IPS-15b (cell line): Measurements from ENCODE around the gene BMERB1.
"Not testable (repeated sequence)": the region's sequence is repeated elsewhere in the genome, so short reads cannot be mapped to it uniquely, and the experiment has no call there.

Source experiments
- H3K27me3 ChIP-seq: one replicate; pipeline ENCODE4 v1.6.1; 2013; ENCODE audit warnings: low read length; ENCODE audit not compliant: control insufficient read depth, insufficient read depth
- H3K36me3 ChIP-seq: one replicate; pipeline ENCODE4 v1.6.1; 2013; ENCODE audit warnings: low read length; ENCODE audit not compliant: control insufficient read depth, insufficient read depth
- H3K4me1 ChIP-seq: one replicate; pipeline ENCODE4 v1.6.1; 2013; ENCODE audit warnings: mild to moderate bottlenecking, low read length; ENCODE audit not compliant: control insufficient read depth, insufficient read depth
- H3K4me3 ChIP-seq: one replicate; pipeline ENCODE4 v1.5.1; 2013; ENCODE audit warnings: low read depth, low read length
- H3K9ac ChIP-seq: one replicate; pipeline ENCODE4 v1.6.1; 2013; ENCODE audit warnings: low read depth, mild to moderate bottlenecking, low read length
- H3K9me3 ChIP-seq: one replicate; pipeline ENCODE4 v1.6.1; 2013; ENCODE audit warnings: mild to moderate bottlenecking, low read length; ENCODE audit not compliant: control insufficient read depth, insufficient read depth

The BMERB1 gene

DNA sequence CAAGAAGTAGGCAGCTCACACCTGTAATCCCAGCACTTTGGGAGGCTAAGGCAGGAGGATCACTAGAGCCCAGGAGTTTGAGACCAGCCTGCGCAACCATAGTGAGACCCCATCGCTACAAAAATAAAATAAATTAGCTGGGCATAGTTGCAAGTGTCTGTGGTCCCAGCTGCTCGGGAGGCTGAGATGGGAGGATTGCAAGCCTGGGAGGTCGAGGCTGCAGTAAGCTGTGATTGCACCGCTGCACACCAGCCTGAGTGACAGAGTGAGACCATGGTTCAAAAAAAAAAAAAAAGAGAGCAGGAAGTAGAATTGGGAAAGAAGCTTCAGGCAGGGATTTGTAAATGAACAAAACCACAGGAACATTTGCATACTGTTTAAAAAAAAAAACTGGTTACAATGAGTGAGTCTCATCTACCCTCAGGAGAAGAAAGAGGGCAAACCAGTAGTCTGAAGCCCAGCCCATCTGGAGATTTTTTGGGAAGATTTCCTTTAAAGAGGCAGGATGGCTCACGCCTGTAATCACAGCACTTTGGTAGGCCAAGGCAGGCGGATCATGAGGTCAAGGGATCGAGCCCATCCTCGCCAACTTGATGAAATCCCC lies 30.9 kb upstream of the BMERB1 start:
- peaks cover 7% of the 10 kb centered on the region for H3K4me1 ChIP-seq
- H3K36me3 ChIP-seq: no peaks in the 10 kb centered on the region
- H3K9ac ChIP-seq: no peak overlapping the region
- no peaks in the 10 kb centered on the region for H3K9me3 ChIP-seq
- H3K27me3 ChIP-seq: no peaks in the 10 kb centered on the region
- H3K4me3 ChIP-seq: no peak overlapping the region

DNA sequence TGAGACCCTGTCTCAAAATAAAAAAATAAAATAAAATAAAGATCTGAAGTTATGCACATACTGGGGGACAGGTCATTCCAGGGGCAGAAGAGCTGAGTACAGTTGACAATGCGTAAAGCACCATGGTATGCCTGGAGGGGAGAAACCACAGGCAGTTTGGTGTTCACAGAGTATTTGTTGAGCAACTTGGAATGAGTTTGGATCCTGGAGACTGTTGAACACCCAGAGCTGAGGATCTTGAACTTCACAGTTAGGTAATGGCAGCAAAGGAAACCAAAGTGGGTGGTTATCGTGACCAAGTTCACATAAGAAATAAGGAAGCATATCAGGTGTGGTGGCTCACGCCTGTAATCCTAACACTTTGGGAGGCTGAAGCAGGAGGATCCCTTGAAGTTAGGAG lies 30.3 kb upstream of the BMERB1 start:
- not testable (repeated sequence) for H3K36me3 ChIP-seq, H3K9ac ChIP-seq, H3K27me3 ChIP-seq, H3K9me3 ChIP-seq, H3K4me3 ChIP-seq, H3K4me1 ChIP-seq

DNA sequence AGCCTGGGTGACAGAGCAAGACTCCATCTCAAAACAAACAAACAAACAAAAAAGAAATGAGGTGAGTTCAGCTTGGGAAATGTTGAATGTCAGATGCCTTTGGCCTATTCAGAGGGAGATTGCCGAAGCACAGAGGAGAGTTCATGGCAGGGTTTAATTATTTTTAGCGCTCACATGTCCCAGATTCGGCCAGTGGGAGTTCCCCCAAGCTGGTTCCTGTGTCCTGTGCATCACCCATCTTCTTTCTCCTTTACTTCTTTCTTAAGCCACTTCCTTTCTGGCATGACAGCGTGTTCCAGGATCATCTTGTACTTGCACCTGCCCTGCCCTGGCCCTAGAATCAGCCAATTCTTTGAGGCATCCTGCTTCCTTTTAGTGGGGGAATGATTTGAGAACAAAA lies 29.6 kb upstream of the BMERB1 start:
- Histone ChIP-seq H3K9me3 (no peaks in the 10 kb centered on the region), H3K9ac (no peak overlapping the region), H3K4me3 (no peak overlapping the region), H3K27me3 (no peaks in the 10 kb centered on the region), H3K4me1 (peaks cover 7% of the 10 kb centered on the region), H3K36me3 (no peaks in the 10 kb centered on the region)

DNA sequence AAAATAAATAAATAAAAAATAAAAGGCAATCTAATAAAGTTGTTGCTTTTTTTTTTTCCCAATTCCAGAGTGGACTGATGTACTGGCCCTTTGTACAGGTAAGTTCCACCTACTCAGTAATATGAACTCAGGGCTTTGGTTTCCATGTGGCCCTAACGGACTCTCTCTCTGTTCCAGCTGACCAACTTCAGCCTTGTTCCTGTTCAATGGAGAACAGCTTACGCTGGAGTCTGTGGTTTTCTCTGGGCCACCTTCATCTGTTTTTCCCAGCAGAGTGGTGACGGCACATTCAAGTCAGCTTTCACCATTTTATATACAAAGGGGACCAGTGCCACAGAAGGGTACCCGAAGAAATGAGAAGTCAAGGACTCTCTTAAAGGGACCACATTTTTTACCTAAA lies 26.6 kb upstream of the BMERB1 start:
- not testable (repeated sequence) for H3K27me3 ChIP-seq, H3K4me3 ChIP-seq

DNA sequence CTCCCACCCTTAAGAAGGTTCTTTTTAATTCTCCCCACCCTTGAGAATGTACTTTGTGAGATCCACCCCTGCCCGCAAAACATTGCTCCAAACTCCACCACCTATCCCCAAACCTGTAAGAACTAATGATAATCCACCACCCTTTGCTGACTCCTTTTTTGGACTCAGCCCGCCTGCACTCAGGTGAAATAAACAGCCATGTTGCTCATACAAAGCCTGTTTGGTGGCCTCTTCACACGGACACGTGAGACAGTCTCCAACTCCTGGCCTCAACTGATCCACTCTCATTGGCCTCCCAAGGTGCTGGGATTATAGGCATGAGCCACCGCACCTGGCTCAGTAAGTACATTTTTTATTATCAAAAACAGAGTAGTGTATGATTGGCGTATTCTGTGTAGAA lies 24.9 kb upstream of the BMERB1 start:
- not testable (repeated sequence) for H3K36me3 ChIP-seq, H3K9ac ChIP-seq, H3K4me1 ChIP-seq, H3K27me3 ChIP-seq, H3K9me3 ChIP-seq, H3K4me3 ChIP-seq

More for the DNA sequence above, 26.6 kb upstream of the BMERB1 start:
- H3K9me3 ChIP-seq, H3K36me3 ChIP-seq, H3K9ac ChIP-seq, H3K4me1 ChIP-seq: not testable (repeated sequence)

DNA sequence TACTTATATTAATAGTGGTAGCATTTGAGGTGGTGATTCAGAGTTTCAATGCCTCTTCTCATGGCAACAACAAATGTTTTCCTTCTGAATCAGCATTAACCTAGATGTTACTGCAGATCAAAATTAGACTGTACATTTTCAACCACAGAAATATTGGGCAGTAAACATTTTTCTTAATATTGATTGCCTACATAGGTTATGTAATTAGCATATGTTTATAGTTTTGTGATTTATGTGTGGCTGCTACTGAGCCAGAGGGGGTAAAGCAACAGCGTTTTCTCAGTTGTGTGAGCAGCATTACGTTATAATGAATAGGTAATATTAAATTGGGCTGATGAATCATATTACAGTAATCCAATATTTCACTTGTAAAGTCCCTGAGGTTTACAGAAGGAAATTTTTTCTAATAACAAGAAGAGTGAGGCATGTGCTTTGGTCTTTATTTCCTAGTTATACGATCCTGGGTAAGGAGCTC lies 18.8 kb upstream of the BMERB1 start:
- H3K4me1 ChIP-seq: no peaks in the 10 kb centered on the region
- H3K27me3 ChIP-seq: no peaks in the 10 kb centered on the region
- H3K4me3 ChIP-seq: no peak overlapping the region
- no peaks in the 10 kb centered on the region for H3K9me3 ChIP-seq
- no peaks in the 10 kb centered on the region for H3K36me3 ChIP-seq
- no peak overlapping the region for H3K9ac ChIP-seq

DNA sequence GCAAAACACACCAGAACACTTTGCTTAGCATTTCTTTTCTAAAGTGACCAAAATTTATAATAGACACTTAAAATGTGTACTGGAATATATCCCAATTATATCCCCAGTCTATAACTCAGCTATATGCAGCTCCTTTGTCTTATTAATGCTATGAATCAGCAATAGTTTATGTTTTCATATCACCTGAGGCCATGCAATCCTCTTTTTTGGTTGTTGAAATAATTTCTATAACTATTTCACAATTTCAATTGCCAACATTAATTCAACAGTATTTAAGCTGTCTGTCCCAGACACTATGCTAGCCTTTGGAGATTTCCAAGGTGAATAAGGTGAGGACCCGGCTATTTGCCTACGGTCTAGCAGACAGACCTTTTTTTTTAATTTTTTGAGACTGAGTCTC lies 17.2 kb upstream of the BMERB1 start:
- Histone ChIP-seq H3K9ac (no peak overlapping the region), H3K36me3 (no peaks in the 10 kb centered on the region), H3K4me3 (no peak overlapping the region), H3K4me1 (no peaks in the 10 kb centered on the region), H3K27me3 (no peaks in the 10 kb centered on the region), H3K9me3 (no peaks in the 10 kb centered on the region)

DNA sequence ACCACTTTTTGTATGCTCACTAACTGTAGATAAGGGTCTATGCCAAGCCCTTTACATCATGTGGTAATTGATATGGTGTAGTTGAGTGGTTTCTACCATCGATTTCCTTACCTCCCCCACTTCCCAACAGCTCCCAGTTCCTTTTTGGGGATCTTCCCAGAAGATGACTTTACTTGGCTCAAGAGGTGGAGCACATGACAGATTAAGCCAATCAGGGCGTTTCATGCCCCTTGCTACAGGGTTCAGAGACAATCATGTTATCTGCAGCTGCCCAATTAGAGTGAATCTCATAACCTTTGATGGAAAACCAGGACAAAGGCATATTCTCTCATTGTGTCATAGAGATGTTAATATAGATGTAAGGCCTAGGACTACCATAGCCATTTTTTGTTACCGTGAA lies 16.2 kb upstream of the BMERB1 start:
- H3K9ac ChIP-seq: no peak overlapping the region
- H3K4me3 ChIP-seq: no peak overlapping the region
- H3K9me3 ChIP-seq: no peaks in the 10 kb centered on the region
- H3K4me1 ChIP-seq: no peaks in the 10 kb centered on the region
- no peaks in the 10 kb centered on the region for H3K36me3 ChIP-seq
- H3K27me3 ChIP-seq: no peaks in the 10 kb centered on the region

DNA sequence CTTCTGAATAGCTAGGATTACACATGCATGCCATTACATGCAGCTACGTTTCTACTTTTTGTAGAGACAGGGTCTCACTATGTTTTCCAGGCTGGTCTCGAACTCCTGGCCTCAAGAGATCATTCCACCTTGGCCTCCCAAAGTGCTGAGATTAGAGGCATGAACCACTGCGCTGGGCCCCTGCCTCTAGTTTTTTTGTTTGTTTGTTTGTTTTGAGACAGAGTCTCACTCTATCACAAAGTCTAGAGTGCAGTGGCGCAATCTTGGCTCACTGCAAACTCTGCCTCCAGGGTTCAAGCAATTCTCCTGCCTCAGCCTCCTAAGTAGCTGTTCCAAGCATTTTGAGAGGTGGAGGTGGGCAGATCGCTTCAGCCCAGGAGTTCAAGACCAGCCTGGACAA lies 12.7 kb upstream of the BMERB1 start:
- H3K9ac ChIP-seq, H3K9me3 ChIP-seq, H3K27me3 ChIP-seq, H3K36me3 ChIP-seq, H3K4me1 ChIP-seq, H3K4me3 ChIP-seq: not testable (repeated sequence)

DNA sequence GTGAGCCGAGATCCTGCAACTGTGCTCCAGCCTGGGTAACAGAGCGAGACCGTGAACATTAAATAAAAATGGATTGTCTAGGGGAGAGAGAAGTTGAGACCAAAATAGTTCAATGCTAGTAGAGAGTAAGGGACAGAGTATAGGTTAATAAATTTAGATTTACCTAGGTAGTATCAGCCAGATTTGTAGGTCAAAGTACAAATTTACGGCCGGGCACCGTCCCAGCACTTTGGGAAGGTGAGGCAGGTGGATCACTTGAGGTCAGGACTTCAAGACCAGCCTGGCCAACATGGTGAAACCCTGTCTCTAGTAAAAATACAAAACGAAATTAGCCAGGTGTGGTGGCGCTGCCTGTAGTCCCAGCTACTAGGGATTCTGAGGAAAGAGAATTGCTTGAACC lies 12.2 kb upstream of the BMERB1 start:
- Histone ChIP-seq H3K4me1 (no peaks in the 10 kb centered on the region), H3K4me3 (no peak overlapping the region), H3K36me3 (no peaks in the 10 kb centered on the region), H3K27me3 (no peaks in the 10 kb centered on the region), H3K9me3 (no peaks in the 10 kb centered on the region), H3K9ac (no peak overlapping the region)

DNA sequence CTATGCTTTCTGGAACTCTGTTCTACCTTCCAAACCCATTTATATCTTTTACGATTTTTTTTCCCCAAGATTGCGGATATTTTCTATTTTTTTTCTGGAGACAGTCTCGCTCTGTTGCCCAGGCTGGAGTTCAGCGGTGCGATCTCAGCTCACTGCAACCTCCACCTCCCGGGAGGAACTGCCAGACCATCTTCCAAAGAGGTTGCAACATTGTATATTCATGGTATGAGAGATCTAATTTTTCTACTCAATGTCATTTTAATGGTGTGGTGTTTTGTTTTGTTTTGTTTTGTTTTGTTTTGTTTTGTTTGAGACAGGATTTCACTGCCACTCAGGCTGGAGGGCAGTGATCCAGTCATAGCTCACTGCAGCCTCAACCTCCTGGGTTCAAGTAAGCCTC lies 8.5 kb upstream of the BMERB1 start:
- Histone ChIP-seq H3K36me3 (no peaks in the 10 kb centered on the region), H3K9me3 (no peaks in the 10 kb centered on the region), H3K4me1 (no peaks in the 10 kb centered on the region), H3K27me3 (no peaks in the 10 kb centered on the region), H3K9ac (no peak overlapping the region), H3K4me3 (no peak overlapping the region)

DNA sequence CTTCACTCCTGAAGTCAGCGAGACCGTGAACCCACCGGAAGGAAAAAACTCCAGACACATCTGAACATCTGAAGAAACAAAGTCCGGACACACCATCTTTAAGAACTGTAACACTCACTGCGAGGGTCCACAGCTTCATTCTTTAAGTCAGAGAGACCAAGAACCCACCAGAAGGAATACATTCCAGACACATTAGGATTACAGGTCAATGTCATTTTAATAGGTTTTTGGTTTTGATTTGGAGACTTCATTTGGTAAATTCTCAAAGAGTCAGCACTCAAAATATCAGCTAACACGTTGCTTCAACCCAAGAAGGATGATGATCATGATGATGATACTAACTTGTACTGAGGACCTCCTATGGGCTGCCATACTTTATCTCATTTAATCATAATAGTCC lies 7.6 kb upstream of the BMERB1 start:
- H3K36me3 ChIP-seq: no peaks in the 10 kb centered on the region
- H3K9ac ChIP-seq: no peak overlapping the region
- no peaks in the 10 kb centered on the region for H3K4me1 ChIP-seq
- no peaks in the 10 kb centered on the region for H3K27me3 ChIP-seq
- H3K9me3 ChIP-seq: no peaks in the 10 kb centered on the region
- no peak overlapping the region for H3K4me3 ChIP-seq
